B cell (primary cell): ENCODE measurements around the gene PRKX.
"Not testable (repeated sequence)": the region's sequence is repeated elsewhere in the genome, so short reads cannot be mapped to it uniquely, and the experiment has no call there.

Source experiments
- CTCF ChIP-seq: fragments of 200-600 bp; IDR thresholded peaks from one replicate; pipeline ENCODE4 v1.8.0; 2022; ENCODE audit warnings: antibody characterized with exemption, mild to moderate bottlenecking
- EZH2 ChIP-seq: IDR thresholded peaks from 2 replicates; pipeline ENCODE4 v1.6.1; 2012; ENCODE audit warnings: borderline replicate concordance, low read depth, mild to moderate bottlenecking, moderate library complexity, low read length; ENCODE audit not compliant: insufficient read depth, poor library complexity, severe bottlenecking

GRCh38 chrX:3611744-3612143 lies 101.7 kb downstream of the PRKX start:
- not testable (repeated sequence) for TF ChIP-seq EZH2, CTCF
